ENCODE data around the gene CPEB3.

DNA sequence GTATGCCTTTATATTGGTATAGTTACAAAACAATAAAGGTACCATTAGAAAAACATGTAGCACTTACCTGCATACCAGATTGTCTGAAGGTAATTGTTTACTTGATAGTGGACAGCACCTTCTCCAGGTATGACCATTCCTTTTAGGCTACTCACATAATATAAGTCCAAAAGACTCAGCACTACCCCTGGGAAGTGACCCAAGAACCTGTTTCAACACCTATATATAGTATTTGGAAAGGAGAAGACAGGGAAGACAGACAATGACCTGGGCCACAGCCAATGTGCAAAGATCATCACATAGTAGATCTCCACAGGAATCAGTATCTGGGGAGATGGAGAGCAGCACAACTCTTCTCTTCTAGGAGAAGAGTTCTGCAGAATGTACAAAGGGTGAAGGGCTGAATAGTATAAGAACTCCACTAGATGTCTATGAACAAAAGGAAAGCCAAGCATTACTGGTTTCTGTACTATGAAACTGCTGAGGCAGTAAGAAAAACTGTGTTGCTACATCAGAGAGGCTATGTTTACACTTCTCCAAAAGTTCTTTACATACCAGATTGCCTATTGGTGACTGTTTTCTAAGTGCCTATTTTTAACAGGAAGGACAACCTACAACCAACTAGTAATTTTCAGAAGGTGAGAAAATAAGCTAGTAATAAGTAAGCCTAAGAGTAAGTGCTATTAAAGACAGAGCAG is 208.1 kb downstream of the CPEB3 start:
- TF ChIP-seq POLR2A (IDR thresholded peaks at IDR 0.05; ENCODE audit: low read depth, low read length) (no peak), POLR2AphosphoS5 (IDR thresholded peaks at IDR 0.05; ENCODE audit: low read depth, low read length) (no peak), TAF1 (IDR thresholded peaks at IDR 0.05; ENCODE audit: low read depth, low read length) (no peak), POU2F2 (IDR thresholded peaks at IDR 0.05; ENCODE audit: low read depth, low read length) (no peak), PAX5 (IDR thresholded peaks at IDR 0.05; ENCODE audit: insufficient read depth, low read length, severe bottlenecking) (no peak), SPI1 (IDR thresholded peaks at IDR 0.05; ENCODE audit: low read depth, low read length) (0 out of 2 replicates have a peak, but pooled peaks have one; percentile 16)

Data from GM12891 (cell line).